ENCODE data around the gene PRICKLE1.

DNA sequence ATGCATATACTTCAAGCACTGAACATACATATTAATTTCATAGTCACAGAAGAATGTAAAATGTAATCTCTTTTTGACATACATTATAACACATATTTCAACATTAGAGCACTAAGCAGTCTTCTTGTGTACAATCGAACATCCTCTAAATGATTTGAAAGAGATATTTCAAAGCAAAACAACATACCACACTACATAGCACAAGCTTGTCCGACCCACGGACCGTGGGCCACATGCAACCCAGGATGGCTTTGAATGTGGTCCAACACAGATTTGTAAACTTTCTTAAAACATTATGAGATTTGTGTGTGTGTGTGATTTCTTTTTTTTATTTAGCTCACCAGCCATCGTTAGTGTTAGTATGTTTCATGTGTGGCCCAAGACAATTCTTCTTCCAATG, 7.0 kb downstream of the PRICKLE1 start:
- TF ChIP-seq, protein P1, sequence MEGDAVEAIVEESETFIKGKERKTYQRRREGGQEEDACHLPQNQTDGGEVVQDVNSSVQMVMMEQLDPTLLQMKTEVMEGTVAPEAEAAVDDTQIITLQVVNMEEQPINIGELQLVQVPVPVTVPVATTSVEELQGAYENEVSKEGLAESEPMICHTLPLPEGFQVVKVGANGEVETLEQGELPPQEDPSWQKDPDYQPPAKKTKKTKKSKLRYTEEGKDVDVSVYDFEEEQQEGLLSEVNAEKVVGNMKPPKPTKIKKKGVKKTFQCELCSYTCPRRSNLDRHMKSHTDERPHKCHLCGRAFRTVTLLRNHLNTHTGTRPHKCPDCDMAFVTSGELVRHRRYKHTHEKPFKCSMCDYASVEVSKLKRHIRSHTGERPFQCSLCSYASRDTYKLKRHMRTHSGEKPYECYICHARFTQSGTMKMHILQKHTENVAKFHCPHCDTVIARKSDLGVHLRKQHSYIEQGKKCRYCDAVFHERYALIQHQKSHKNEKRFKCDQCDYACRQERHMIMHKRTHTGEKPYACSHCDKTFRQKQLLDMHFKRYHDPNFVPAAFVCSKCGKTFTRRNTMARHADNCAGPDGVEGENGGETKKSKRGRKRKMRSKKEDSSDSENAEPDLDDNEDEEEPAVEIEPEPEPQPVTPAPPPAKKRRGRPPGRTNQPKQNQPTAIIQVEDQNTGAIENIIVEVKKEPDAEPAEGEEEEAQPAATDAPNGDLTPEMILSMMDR (IDR thresholded peaks at IDR 0.05) = no peak
- TF ChIP-seq POLR2A (IDR thresholded peaks at IDR 0.05) = no peak

All from uterus (tissue), 2 donors.